ENCODE results near the gene ZDHHC14.

DNA sequence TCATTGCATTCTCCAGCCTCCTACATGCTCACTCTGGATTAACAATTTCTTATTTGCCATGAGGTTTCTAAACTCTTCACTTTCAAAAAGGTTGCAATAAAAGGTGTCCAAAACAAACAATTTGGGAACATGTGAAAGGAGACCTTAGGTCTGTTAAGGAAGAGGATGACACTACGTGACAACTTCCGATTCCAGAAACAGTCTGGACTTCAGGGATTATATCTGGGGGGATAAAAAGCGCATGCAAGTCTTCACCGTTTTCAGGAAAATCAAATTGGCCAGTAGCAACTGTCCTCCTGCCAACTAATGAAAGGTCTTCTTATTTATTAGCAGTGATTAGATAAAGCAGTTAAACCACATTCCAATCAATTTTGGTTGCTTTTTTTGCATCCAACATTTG lies 1.8 kb downstream of the ZDHHC14 start:
- TF ChIP-seq, protein P1, sequence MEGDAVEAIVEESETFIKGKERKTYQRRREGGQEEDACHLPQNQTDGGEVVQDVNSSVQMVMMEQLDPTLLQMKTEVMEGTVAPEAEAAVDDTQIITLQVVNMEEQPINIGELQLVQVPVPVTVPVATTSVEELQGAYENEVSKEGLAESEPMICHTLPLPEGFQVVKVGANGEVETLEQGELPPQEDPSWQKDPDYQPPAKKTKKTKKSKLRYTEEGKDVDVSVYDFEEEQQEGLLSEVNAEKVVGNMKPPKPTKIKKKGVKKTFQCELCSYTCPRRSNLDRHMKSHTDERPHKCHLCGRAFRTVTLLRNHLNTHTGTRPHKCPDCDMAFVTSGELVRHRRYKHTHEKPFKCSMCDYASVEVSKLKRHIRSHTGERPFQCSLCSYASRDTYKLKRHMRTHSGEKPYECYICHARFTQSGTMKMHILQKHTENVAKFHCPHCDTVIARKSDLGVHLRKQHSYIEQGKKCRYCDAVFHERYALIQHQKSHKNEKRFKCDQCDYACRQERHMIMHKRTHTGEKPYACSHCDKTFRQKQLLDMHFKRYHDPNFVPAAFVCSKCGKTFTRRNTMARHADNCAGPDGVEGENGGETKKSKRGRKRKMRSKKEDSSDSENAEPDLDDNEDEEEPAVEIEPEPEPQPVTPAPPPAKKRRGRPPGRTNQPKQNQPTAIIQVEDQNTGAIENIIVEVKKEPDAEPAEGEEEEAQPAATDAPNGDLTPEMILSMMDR (conservative IDR thresholded peaks at IDR 0.05 in 1 of 2, IDR thresholded peaks at IDR 0.05 in 1 of 2; ENCODE audit: extremely low read depth in 1 of 2, insufficient read depth in 1 of 2, low read depth in 1 of 2, low read length in 2 of 2), result no peak
- no peak for TF ChIP-seq EZH2 (IDR thresholded peaks at IDR 0.05; ENCODE audit: borderline replicate concordance, low read length)
